ENCODE measurements around the gene TSPAN11. TPM values are rescaled to one million over a fixed set of nuclear protein-coding genes. Genes with fewer than 3 reads are reported as not detected.

The TSPAN11 gene
- total and polyA plus RNA-seq, 2 experiments from 2014 or later = 0.51 to 1.9 TPM

GRCh38 chr12:30942936-30943335 is 16.4 kb downstream of the TSPAN11 start:
- in situ Hi-C loops (cut with MboI) = no loop called here
- Histone ChIP-seq H3K27ac (no peak overlapping the region), H4K20me1 (ENCODE audit: insufficient read depth) (no peaks in the 10 kb centered on the region), H3K36me3 (ENCODE audit: low read depth) (no peaks in the 10 kb centered on the region), H3K79me2 (ENCODE audit: insufficient read depth) (no peaks in the 10 kb centered on the region), H3K9me2 (ENCODE audit: insufficient read depth) (no peaks in the 10 kb centered on the region), H3K9me3 (ENCODE audit: low read depth) (no peaks in the 10 kb centered on the region), H2AFZ (no peak overlapping the region), H3F3A (ENCODE audit: insufficient read depth) (no peaks in the 10 kb centered on the region), H3K4me1 (ENCODE audit: insufficient read depth) (no peaks in the 10 kb centered on the region), H3K4me3 (no peak overlapping the region), H3K27me3 (replicated peaks; ENCODE audit: insufficient read depth) (0 out of 2 replicates have a peak, but pooled peaks cover 3% of the 10 kb centered on the region), H3K4me2 (ENCODE audit: unreplicated experiment) (no peak overlapping the region), H3K9ac (no peak overlapping the region)
- DNase-seq = no peak
- TF ChIP-seq EZH2phosphoT487 (IDR thresholded peaks at IDR 0.05; ENCODE audit: insufficient read depth, low read depth) (no peak), EZH2 (IDR thresholded peaks at IDR 0.05; ENCODE audit: insufficient read depth, poor library complexity, severe bottlenecking) (no peak)
- 66 to 75% methylated on average over 7 of the region's 7 CpGs for whole genome bisulfite sequencing, 2 experiments (ENCODE audit: low coverage in 1 of 2, low lambda C conversion rate in 2 of 2, missing lambda C conversion rate in 2 of 2)

GRCh38 chr12:30945443-30946164 is 19.1 kb downstream of the TSPAN11 start:
- 63 to 70% methylated on average over 11 of the region's 11 CpGs for WGBS, 2 experiments (ENCODE audit: low coverage in 1 of 2, low lambda C conversion rate in 2 of 2, missing lambda C conversion rate in 2 of 2)
- H3K9me2 ChIP-seq (ENCODE audit: insufficient read depth) = no peaks in the 10 kb centered on the region
- TF ChIP-seq EZH2 (IDR thresholded peaks at IDR 0.05; ENCODE audit: insufficient read depth, poor library complexity, severe bottlenecking) = no peak
- TF ChIP-seq EZH2phosphoT487 (IDR thresholded peaks at IDR 0.05; ENCODE audit: insufficient read depth, low read depth) = no peak
- H3K4me3 ChIP-seq = no peak overlapping the region
- DNase-seq = no peak
- 0 out of 2 replicates have a peak, but pooled peaks cover 3% of the 10 kb centered on the region for H3K27me3 ChIP-seq (replicated peaks; ENCODE audit: insufficient read depth)
- no peaks in the 10 kb centered on the region for H3K79me2 ChIP-seq (ENCODE audit: insufficient read depth)
- H3K9ac ChIP-seq = no peak overlapping the region
- no peak overlapping the region for H3K4me2 ChIP-seq (ENCODE audit: unreplicated experiment)
- no peak overlapping the region for H3K27ac ChIP-seq
- H4K20me1 ChIP-seq (ENCODE audit: insufficient read depth) = no peaks in the 10 kb centered on the region
- no peak overlapping the region for H2AFZ ChIP-seq
- no peaks in the 10 kb centered on the region for H3K4me1 ChIP-seq (ENCODE audit: insufficient read depth)
- in situ Hi-C loops (cut with MboI) = no loop called here
- H3F3A ChIP-seq (ENCODE audit: insufficient read depth) = no peaks in the 10 kb centered on the region
- no peaks in the 10 kb centered on the region for H3K36me3 ChIP-seq (ENCODE audit: low read depth)
- no peaks in the 10 kb centered on the region for H3K9me3 ChIP-seq (ENCODE audit: low read depth)

GRCh38 chr12:30952015-30952414 is 25.5 kb downstream of the TSPAN11 start:
- H3F3A ChIP-seq (ENCODE audit: insufficient read depth) = no peaks in the 10 kb centered on the region
- H3K9me2 ChIP-seq (ENCODE audit: insufficient read depth) = no peaks in the 10 kb centered on the region
- no peak overlapping the region for H3K4me2 ChIP-seq (ENCODE audit: unreplicated experiment)
- H3K79me2 ChIP-seq (ENCODE audit: insufficient read depth) = no peaks in the 10 kb centered on the region
- H3K9me3 ChIP-seq (ENCODE audit: low read depth) = no peaks in the 10 kb centered on the region
- H3K4me1 ChIP-seq (ENCODE audit: insufficient read depth) = no peaks in the 10 kb centered on the region
- no peak for TF ChIP-seq EZH2phosphoT487 (IDR thresholded peaks at IDR 0.05; ENCODE audit: insufficient read depth, low read depth)
- TF ChIP-seq EZH2 (IDR thresholded peaks at IDR 0.05; ENCODE audit: insufficient read depth, poor library complexity, severe bottlenecking) = no peak
- 71 to 75% methylated on average over 6 of the region's 6 CpGs for WGBS, 2 experiments (ENCODE audit: low coverage in 1 of 2, low lambda C conversion rate in 2 of 2, missing lambda C conversion rate in 2 of 2)
- peak; percentile 21 for DNase-seq
- no peak overlapping the region for H3K4me3 ChIP-seq
- H3K27ac ChIP-seq = no peak overlapping the region
- no peaks in the 10 kb centered on the region for H3K27me3 ChIP-seq (replicated peaks; ENCODE audit: insufficient read depth)
- no peaks in the 10 kb centered on the region for H3K36me3 ChIP-seq (ENCODE audit: low read depth)
- in situ Hi-C loops (cut with MboI) = no loop called here
- no peak overlapping the region for H3K9ac ChIP-seq
- H4K20me1 ChIP-seq (ENCODE audit: insufficient read depth) = no peaks in the 10 kb centered on the region
- H2AFZ ChIP-seq = no peak overlapping the region

GRCh38 chr12:30953257-30953656 is 26.7 kb downstream of the TSPAN11 start:
- H3K9me3 ChIP-seq (ENCODE audit: low read depth) = no peaks in the 10 kb centered on the region
- no peaks in the 10 kb centered on the region for H3K36me3 ChIP-seq (ENCODE audit: low read depth)
- no peak for TF ChIP-seq EZH2 (IDR thresholded peaks at IDR 0.05; ENCODE audit: insufficient read depth, poor library complexity, severe bottlenecking)
- TF ChIP-seq EZH2phosphoT487 (IDR thresholded peaks at IDR 0.05; ENCODE audit: insufficient read depth, low read depth) = no peak
- no peaks in the 10 kb centered on the region for H3K79me2 ChIP-seq (ENCODE audit: insufficient read depth)
- no peak overlapping the region for H3K9ac ChIP-seq
- WGBS, 2 experiments (ENCODE audit: low coverage in 1 of 2, low lambda C conversion rate in 2 of 2, missing lambda C conversion rate in 2 of 2) = 38 to 61% methylated on average over 2 of the region's 2 CpGs
- no peaks in the 10 kb centered on the region for H3K27me3 ChIP-seq (replicated peaks; ENCODE audit: insufficient read depth)
- no peaks in the 10 kb centered on the region for H3K4me1 ChIP-seq (ENCODE audit: insufficient read depth)
- H4K20me1 ChIP-seq (ENCODE audit: insufficient read depth) = no peaks in the 10 kb centered on the region
- no peak overlapping the region for H2AFZ ChIP-seq
- no peaks in the 10 kb centered on the region for H3K9me2 ChIP-seq (ENCODE audit: insufficient read depth)
- H3K4me3 ChIP-seq = no peak overlapping the region
- DNase-seq = no peak
- in situ Hi-C loops (cut with MboI) = no loop called here
- no peaks in the 10 kb centered on the region for H3F3A ChIP-seq (ENCODE audit: insufficient read depth)
- no peak overlapping the region for H3K27ac ChIP-seq
- no peak overlapping the region for H3K4me2 ChIP-seq (ENCODE audit: unreplicated experiment)
